Sigmoid colon (tissue), 4 donors: ENCODE results near the gene ANGPT4.

Source experiments
- CTCF ChIP-seq, 4 experiments: fragments of 450-650 bp in 3 of 4; fragments of 200-600 bp in 1 of 4; IDR thresholded peaks; one replicate each; pipeline ENCODE4 v1.5.1; 2016 to 2019; ENCODE audit warnings: antibody characterized with exemption in 4 of 4, mild to moderate bottlenecking in 3 of 4, moderate library complexity in 2 of 4
- EP300 ChIP-seq, 4 donors: sonication (generic); formaldehyde crosslinking; IDR thresholded peaks; one replicate each; pipeline ENCODE4 v1.6.1; 2017; ENCODE audit warnings: antibody characterized with exemption in 4 of 4
- POLR2A ChIP-seq, 2 donors: fragments of 450-650 bp; IDR thresholded peaks; one replicate each; pipeline ENCODE4 v1.6.1; 2016; ENCODE audit warnings: antibody characterized with exemption in 2 of 2, mild to moderate bottlenecking in 2 of 2, moderate library complexity in 2 of 2

GRCh38 chr20:824490-824889 is 91.6 kb downstream of the ANGPT4 start:
- TF ChIP-seq CTCF (IDR thresholded peaks at IDR 0.05) (no peak), EP300 (IDR thresholded peaks at IDR 0.05) (no peak), POLR2A (IDR thresholded peaks at IDR 0.05) (no peak)
